A549 treated with CpdA at 1 μM for 4 hours (cell line): ENCODE results near the gene ODF4. TPM values are rescaled to one million over a fixed set of nuclear protein-coding genes. Genes with fewer than 3 reads are reported as not detected.

ENCODE experiments used
- total RNA-seq: library from RNA; stranded (reverse); fragments of 200-300 nt; extraction: Qiagen RNA extraction; gene quantifications from 5 replicates; pipeline ENCODE4 v1.2.3, GENCODE V29; 2022; ENCODE audit warnings: low read depth

ODF4 gene, protein sequence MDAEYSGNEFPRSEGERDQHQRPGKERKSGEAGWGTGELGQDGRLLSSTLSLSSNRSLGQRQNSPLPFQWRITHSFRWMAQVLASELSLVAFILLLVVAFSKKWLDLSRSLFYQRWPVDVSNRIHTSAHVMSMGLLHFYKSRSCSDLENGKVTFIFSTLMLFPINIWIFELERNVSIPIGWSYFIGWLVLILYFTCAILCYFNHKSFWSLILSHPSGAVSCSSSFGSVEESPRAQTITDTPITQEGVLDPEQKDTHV
- not detected in 5 replicates for total RNA-seq

DNA sequence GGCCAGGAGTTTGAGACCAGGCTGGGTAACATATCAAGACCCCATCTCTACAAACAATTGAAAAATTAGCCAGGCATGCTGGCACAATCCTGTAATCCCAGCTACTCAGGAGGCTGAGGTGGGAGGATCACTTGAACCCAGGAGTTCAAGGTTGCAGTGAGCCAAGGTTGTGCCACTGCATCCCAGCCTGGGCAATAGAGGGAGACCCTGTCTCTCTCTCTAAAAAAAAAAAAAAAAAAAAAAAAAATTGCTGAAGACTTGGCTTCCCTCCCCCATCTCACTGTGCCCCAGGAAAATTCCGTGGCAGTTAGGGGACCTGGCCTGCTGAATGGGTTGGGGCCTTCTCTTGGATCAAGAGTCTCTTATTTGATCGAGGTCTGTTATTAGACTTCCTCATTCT is at the start of gene ODF4:
TSS of gene ODF4 (plus strand) at position 301 of the 400 bp plus-strand sequence. CDS start 212 bp downstream, outside the sequence.

DNA sequence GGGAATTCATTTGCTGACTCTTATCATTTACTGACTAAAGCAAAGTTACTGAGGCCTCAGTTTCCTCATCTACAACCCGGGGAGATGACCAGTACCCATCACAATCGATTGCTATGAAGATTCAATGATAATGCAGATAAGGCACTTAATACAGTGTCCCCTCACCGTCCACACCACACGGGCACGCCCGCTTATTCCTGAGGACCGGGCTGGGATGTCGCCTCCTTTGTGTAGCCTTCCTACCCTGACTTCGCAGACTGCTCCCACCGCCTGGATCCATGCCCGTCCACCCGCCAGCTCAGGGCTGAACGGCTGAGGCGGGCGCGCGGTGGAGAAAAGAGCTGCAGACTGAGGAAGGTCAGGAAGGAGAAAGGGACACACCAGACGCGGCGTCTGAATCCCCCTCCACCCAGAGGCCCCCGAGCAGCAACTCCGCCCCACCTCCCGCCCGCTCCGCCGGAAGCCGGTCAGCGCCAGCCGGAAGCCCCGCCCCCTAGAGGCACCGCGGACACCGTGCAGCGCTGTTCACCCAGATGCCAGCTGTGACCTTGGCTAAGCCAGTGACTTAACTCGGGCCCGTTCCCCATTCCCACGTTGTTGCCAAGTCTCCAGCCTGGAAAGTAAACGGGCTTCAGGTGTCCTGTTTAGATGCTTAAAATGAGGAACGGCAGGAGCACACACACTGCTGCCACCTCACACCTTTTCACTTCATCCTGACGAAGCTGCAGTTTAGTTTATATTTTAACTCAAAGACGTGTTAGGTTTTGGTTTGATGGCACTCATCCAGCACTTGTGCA is 36.8 kb downstream of the ODF4 start, which contains the start of gene KRABD2:
TSS of gene KRABD2 (minus strand) at position 434 of the 797 bp plus-strand sequence.

GRCh38 chr17:8383143-8383822 is 43.6 kb downstream of the ODF4 start, which contains the start of gene RPL26:
TSS of gene RPL26 (minus strand) at chr17:8383193. CDS start at chr17:8382310, 883 bp downstream.

Other genes with a start within 250 kb of the ODF4 start
- 6.0 to 7.7 TPM (median 6.4 TPM) in 5 replicates for gene ALOXE3, start 221.3 kb upstream of the ODF4 start, total RNA-seq
- 0.70 to 2.5 TPM (median 1.1 TPM) in 5 replicates for gene HES7, start 215.7 kb upstream of the ODF4 start, total RNA-seq
- 3.5 to 5.7 TPM (median 4.7 TPM) in 5 replicates for gene PER1, start 187.4 kb upstream of the ODF4 start, total RNA-seq
- gene VAMP2, start 176.9 kb upstream of the ODF4 start, total RNA-seq, result 20.5 to 28.0 TPM (median 23.3 TPM) in 5 replicates
- 16.3 to 20.2 TPM (median 19.7 TPM) in 5 replicates for gene TMEM107, start 163.5 kb upstream of the ODF4 start, total RNA-seq
- gene BORCS6, start 149.7 kb upstream of the ODF4 start, total RNA-seq, result 5.2 to 8.6 TPM (median 8.4 TPM) in 5 replicates
- gene AURKB, start 129.3 kb upstream of the ODF4 start, total RNA-seq, result 153 to 173 TPM (median 159 TPM) in 5 replicates
- gene CTC1, start 91.8 kb upstream of the ODF4 start, total RNA-seq, result 10.3 to 16.9 TPM (median 14.2 TPM) in 5 replicates
- gene PFAS, start 90.6 kb upstream of the ODF4 start, total RNA-seq, result 48.7 to 57.2 TPM (median 51.2 TPM) in 5 replicates
- gene RANGRF, start 51.2 kb upstream of the ODF4 start, total RNA-seq, result 38.7 to 51.3 TPM (median 47.7 TPM) in 5 replicates
- gene SLC25A35, start 44.4 kb upstream of the ODF4 start, total RNA-seq, result 6.2 to 8.0 TPM (median 7.6 TPM) in 5 replicates
- gene ARHGEF15, start 29.6 kb upstream of the ODF4 start, total RNA-seq, result not detected in 5 replicates
- gene RPL26, start 43.4 kb downstream of the ODF4 start, total RNA-seq, result 3,667 to 4,580 TPM (median 3,694 TPM) in 5 replicates
- gene RNF222, start 58.0 kb downstream of the ODF4 start, total RNA-seq, result not detected in 5 replicates
- gene NDEL1, start 96.0 kb downstream of the ODF4 start, total RNA-seq, result 52.5 to 65.7 TPM (median 57.8 TPM) in 5 replicates